ENCODE data around the gene RIN2. TPM values are rescaled to one million over a fixed set of nuclear protein-coding genes. Genes with fewer than 3 reads are reported as not detected.

Gene RIN2
- total and polyA plus RNA-seq, 9 of the 15 experiments (the other 6 are each of a cell fraction or from before 2014, with no cell fraction given): 0.09 TPM; not detected in 8

GRCh38 chr20:19775353-19776253, 17.5 kb downstream of the RIN2 start:
- no peak for DNase-seq (ENCODE audit: extremely low read depth in 1 of 4, low spot score in 3 of 4)
- no TSS peak for BruUV-seq (replicated peaks)
- H3K36me3 ChIP-seq (ENCODE audit: control insufficient read depth, insufficient read depth, low read length): no peaks in the 10 kb centered on the region
- ATAC-seq: no peak
- no peak overlapping the region for H3K9ac ChIP-seq (ENCODE audit: insufficient read depth in 1 of 2, low read depth in 2 of 2, low read length in 2 of 2)
- WGBS (ENCODE audit: insufficient coverage, low coverage, missing lambda C conversion rate): 0% methylated on average over 3 of the region's 7 CpGs
- no peak for FAIRE-seq
- H3K27ac ChIP-seq (ENCODE audit: extremely low read depth, low read depth, low read length): no peak overlapping the region
- no peaks in the 10 kb centered on the region for H3K4me1 ChIP-seq (replicated peaks in 1 of 2; ENCODE audit: control insufficient read depth in 2 of 2, insufficient read depth in 2 of 2, low read length in 2 of 2)
- no peaks in the 10 kb centered on the region for H3K9me1 ChIP-seq (ENCODE audit: control insufficient read depth, insufficient read depth, low read length)
- no peak overlapping the region for H3K4me3 ChIP-seq
- no peak overlapping the region for H3K4me2 ChIP-seq (ENCODE audit: insufficient read depth, low read length)
- H4K20me1 ChIP-seq (replicated peaks; ENCODE audit: control insufficient read depth, insufficient read depth, low read length): no peaks in the 10 kb centered on the region
- no peaks in the 10 kb centered on the region for H3K79me2 ChIP-seq (ENCODE audit: control insufficient read depth, insufficient read depth, low read length)
- intact Hi-C loops (cut with micrococcal nuclease): no loop called here
- H3K9me3 ChIP-seq (replicated peaks; ENCODE audit: control insufficient read depth, insufficient read depth, low read depth, low read length): no peaks in the 10 kb centered on the region
- peaks cover 0 to 5% of the 10 kb centered on the region in 2 experiments; a peak in 1 of 5 replicates for H3K27me3 ChIP-seq (ENCODE audit: control insufficient read depth in 2 of 2, insufficient read depth in 2 of 2, low read length in 2 of 2)
- H2AFZ ChIP-seq (ENCODE audit: low read depth, low read length): no peak overlapping the region
- in situ Hi-C loops (cut with MboI): no loop called here
- ChIA-PET CTCF (ENCODE audit: low intra/inter-chr PET ratio) (no interaction called here), POLR2A (no interaction called here)
- TF ChIP-seq BRD4 (IDR thresholded peaks at IDR 0.05): no peak
- TF ChIP-seq MYC (IDR thresholded peaks at IDR 0.05; ENCODE audit: low read depth, low read length): no peak
- TF ChIP-seq MYC (CRISPR knock-in tag; IDR thresholded peaks at IDR 0.05; ENCODE audit: borderline replicate concordance, low read depth): no peak
- no peak for TF ChIP-seq XRCC4 (IDR thresholded peaks at IDR 0.05; ENCODE audit: extremely low read depth, insufficient read depth, insufficient read length)
- no peak for TF ChIP-seq USF2 (CRISPR knock-in tag; IDR thresholded peaks at IDR 0.05)
- no peak for TF ChIP-seq SMAD3 (CRISPR knock-in tag; conservative IDR thresholded peaks at IDR 0.05)
- no peak for TF ChIP-seq HMGXB4 (CRISPR knock-in tag; IDR thresholded peaks at IDR 0.05)
- TF ChIP-seq TCF7L2 (IDR thresholded peaks at IDR 0.05; ENCODE audit: low read depth, low read length): no peak
- no peak for TF ChIP-seq NR2C2 (CRISPR knock-in tag; IDR thresholded peaks at IDR 0.05)
- TF ChIP-seq NR2C2 (tag; IDR thresholded peaks at IDR 0.05): no peak
- no peak for TF ChIP-seq ZNF143 (CRISPR knock-in tag; IDR thresholded peaks at IDR 0.05)
- TF ChIP-seq FUS (optimal IDR thresholded peaks at IDR 0.05; ENCODE audit: low read depth, low read length): no peak
- no peak for TF ChIP-seq TOE1 (IDR thresholded peaks at IDR 0.05; ENCODE audit: borderline replicate concordance)
- TF ChIP-seq TOE1 (CRISPR knock-in tag; IDR thresholded peaks at IDR 0.05; ENCODE audit: borderline replicate concordance, low read depth): no peak
- TF ChIP-seq CEBPB (tag; IDR thresholded peaks at IDR 0.05): no peak
- TF ChIP-seq NELFE (IDR thresholded peaks at IDR 0.05; ENCODE audit: insufficient read depth, insufficient read length): no peak
